Endothelial cell of umbilical vein (primary cell): ENCODE results near the gene KCNK1.

ENCODE experiments used
- CTCF ChIP-seq, 2 donors: IDR thresholded peaks; 1 replicate in 1 of 2; 2 replicates in 1 of 2; pipeline ENCODE4 v1.5.1; 2011; ENCODE audit warnings: low read length in 2 of 2, mild to moderate bottlenecking in 2 of 2, moderate library complexity in 2 of 2, control low read depth in 1 of 2, inconsistent platforms in 1 of 2, low read depth in 1 of 2; ENCODE audit not compliant: insufficient read depth in 1 of 2; ENCODE audit errors: extremely low read depth in 1 of 2
- FOS ChIP-seq: IDR thresholded peaks from 2 replicates; pipeline ENCODE4 v1.6.1; 2011; ENCODE audit warnings: mild to moderate bottlenecking, low read length, moderate library complexity, borderline replicate concordance; ENCODE audit not compliant: insufficient read depth
- JUN ChIP-seq: IDR thresholded peaks from 2 replicates; pipeline ENCODE4 v1.6.1; 2011; ENCODE audit warnings: borderline replicate concordance, low read depth; ENCODE audit not compliant: insufficient read length, insufficient read depth
- POLR2A ChIP-seq: IDR thresholded peaks from 2 replicates; pipeline ENCODE4 v1.6.1; 2012; ENCODE audit warnings: low read depth, mild to moderate bottlenecking, control low read depth, low read length

- TF ChIP-seq FOS (no peak), JUN (no peak), POLR2A (no peak), CTCF (IDR thresholded peaks at IDR 0.05; ENCODE audit: extremely low read depth in 1 of 2, insufficient read depth in 1 of 2, low read depth in 1 of 2, low read length in 2 of 2) (no peak)
Observed at GRCh38 chr1:233621923-233622322, 8.0 kb downstream of the KCNK1 start.
